GM12892 (cell line): ENCODE data around the gene MSL3B.

ENCODE experiments used
- POLR2A ChIP-seq: IDR thresholded peaks from 2 replicates; pipeline ENCODE4 v1.6.1; 2011; ENCODE audit warnings: low read depth, low read length, control low read depth
- TAF1 ChIP-seq: IDR thresholded peaks from 2 replicates; pipeline ENCODE4 v1.6.1; 2011; ENCODE audit warnings: low read depth, mild to moderate bottlenecking, control low read depth, low read length, borderline replicate concordance

GRCh38 chr2:233819884-233820773 lies 48.1 kb downstream of the MSL3B start:
- no peak for TF ChIP-seq TAF1
- no peak for TF ChIP-seq POLR2A
